GM19035 (cell line): ENCODE results near the gene IFRD2.
"Not testable (repeated sequence)": the region's sequence is repeated elsewhere in the genome, so short reads cannot be mapped to it uniquely, and the experiment has no call there.

Source experiments
- ATAC-seq: cut with Tn5 transposase; IDR thresholded peaks from one replicate; pipeline ENCODE4 v1.9.1; 2021; ENCODE audit not compliant: unreplicated experiment

The IFRD2 gene

GRCh38 chr3:50286322-50287227 lies 5.7 kb downstream of the IFRD2 start:
- no peak for ATAC-seq

GRCh38 chr3:50284121-50284520 lies 8.1 kb downstream of the IFRD2 start:
- ATAC-seq, result not testable (repeated sequence)

GRCh38 chr3:50279255-50280016 lies 12.8 kb downstream of the IFRD2 start:
- ATAC-seq, result no peak

DNA sequence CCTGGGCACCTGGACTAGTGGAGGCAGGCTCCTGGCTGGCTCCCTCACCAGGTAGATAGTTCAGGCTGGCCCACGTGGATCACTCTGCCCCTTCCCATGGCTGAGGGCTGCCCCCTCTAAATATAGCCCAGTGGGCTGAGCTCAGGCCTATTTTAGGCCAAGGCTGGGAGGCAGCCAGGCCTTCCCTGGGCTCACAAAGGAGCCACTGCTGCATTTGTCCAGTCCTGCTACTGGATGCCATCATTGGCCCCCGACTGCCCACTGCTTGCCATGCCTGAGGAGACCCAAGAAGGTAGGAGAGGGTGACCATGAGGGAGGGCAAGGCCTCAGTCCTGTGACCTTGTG lies 13.4 kb downstream of the IFRD2 start, which contains the start of gene LSMEM2:
Gene LSMEM2 (plus strand): TSS at position 208 of the 345 bp plus-strand sequence. CDS start 27 bp downstream, at position 235.
- no peak for ATAC-seq

DNA sequence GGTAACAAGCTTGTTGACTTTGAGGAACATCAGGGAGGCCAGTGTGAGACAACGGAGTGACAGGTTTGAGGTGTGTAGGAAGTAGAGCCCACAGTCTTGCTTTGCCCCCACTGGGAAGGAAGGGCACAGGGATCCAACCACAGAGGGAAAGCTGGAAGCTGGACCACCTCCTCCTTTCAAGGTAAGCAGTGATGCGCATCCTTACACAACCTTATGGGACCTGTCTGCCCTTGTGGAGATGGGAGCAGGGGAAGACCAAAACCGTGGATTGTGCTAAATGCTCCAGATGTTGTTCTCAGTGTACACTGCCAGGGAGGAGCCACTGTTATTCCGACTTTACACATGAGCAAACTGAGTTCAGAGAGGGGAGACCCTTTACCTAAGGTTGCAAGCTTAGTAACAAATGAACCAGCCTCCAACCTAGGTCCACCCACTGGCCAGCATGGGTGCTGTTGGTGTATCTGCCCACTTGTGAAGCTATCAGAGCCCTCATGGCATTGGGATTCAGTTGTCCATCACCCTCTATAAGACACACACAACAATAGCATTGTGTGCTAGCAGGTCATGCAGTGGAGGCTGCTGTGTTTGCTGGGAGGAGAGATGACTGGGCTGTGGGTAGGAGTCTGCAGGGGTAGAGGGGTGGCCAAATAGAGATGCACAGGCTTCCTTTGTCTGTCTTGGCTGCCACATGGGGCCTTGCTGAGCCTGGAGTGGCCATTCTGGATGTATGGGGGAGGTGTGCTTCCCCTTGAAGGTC lies 13.9 kb downstream of the IFRD2 start:
- no peak for ATAC-seq

GRCh38 chr3:50276762-50277101 lies 15.5 kb downstream of the IFRD2 start:
- ATAC-seq, result no peak

DNA sequence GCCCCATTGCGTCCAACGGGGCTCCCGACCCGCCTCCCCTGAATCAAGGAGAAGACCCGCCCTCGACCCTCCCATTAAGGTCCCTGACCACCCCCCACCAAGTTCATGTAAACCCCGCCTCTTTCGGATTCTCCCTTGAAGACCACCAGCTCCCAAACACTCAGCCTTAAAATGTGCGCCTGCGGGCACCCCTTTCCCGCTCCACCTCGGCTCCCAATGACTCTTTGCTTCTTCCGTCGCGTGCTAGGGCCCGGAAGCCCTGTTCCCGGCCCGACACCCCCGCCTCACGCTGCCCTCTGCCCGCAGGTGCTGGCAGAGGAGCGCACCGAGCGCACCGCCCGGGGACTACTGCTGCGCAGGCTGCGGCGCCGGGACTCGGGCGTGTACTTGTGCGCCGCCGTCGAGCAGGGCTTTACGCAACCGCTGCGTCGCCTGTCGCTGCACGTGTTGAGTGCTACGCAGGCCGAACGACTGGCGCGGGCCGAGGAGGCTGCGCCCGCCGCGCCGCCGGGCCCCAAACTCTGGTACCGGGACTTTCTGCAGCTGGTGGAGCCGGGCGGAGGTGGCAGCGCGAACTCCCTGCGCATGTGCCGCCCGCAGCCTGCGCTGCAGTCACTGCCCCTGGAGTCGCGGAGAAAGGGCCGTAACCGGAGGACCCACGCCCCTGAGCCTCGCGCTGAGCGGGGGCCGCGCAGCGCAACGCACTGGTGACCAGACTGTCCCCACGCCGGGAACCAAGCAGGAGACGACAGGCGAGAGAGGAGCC lies 16.1 kb downstream of the IFRD2 start:
- ATAC-seq, result no peak

DNA sequence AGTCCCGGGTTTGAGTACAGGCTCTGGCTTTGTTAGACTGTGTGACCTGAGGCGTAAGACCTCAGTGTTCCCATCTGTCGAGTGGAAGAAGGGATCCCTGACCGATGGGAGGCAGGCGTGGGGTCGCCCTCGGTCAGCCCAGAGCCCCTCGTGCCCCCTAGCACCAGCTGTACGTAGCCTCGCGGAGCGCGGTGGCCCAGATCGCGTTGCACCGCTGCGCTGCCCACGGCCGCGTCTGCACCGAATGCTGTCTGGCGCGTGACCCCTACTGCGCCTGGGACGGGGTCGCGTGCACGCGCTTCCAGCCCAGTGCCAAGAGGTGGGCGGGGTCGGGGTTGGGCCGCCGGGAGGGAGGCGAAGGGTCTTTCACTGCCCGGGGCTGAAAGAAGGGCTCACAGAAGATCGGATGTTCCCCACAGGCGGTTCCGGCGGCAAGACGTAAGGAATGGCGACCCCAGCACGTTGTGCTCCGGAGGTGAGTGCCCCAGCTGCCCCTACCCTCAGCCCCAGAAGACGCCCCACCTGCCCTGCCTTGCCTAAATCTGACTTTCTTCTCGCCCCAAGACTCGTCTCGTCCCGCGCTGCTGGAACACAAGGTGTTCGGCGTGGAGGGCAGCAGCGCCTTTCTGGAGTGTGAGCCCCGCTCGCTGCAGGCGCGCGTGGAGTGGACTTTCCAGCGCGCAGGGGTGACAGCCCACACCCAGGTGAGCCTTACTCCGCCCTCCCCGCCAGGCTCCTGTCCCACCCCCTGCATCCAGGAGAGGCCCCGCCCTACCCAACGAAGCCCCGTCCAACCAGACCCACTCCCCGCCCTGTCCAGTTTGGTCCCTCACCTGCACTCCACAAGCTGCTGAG lies 16.9 kb downstream of the IFRD2 start:
- ATAC-seq, result no peak

- ATAC-seq, result no peak
Observed at GRCh38 chr3:50274371-50275104, 17.7 kb downstream of the IFRD2 start.

- ATAC-seq, result no peak
Observed at GRCh38 chr3:50273689-50274065, 18.6 kb downstream of the IFRD2 start.

DNA sequence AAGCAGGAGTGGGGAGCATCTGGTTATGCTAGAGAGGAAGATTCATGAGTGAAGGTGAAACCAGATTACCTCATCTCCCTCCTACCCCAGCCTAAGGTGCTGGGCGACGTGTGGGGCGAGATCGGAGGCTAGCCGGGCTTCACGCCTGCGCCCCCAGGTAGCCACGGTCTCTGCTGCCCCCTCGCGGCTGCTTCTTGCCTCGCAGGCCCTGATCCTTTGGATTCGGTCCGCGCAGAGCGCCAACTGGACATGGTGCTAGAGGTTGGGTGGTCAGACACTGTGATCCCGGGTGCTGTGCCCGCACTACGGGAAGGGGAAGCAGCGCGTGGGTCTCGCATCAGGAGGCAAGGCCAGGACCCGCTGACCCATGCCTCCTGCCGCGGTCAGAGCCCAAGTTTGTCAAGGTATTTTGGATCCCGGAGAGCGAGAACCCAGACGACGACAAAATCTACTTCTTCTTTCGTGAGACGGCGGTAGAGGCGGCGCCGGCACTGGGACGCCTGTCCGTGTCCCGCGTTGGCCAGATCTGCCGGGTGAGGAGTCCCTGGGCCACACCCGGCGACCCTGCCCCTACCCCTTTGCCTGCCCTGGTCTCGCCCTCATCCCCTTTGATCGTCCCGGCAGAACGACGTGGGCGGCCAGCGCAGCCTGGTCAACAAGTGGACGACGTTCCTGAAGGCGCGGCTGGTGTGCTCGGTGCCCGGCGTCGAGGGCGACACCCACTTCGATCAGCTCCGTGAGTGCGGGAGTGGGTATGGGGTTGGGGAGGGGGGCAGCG lies 19.1 kb downstream of the IFRD2 start:
- ATAC-seq, result peak; percentile 93

- not testable (repeated sequence) for ATAC-seq
Observed at GRCh38 chr3:50272538-50272910, 19.7 kb downstream of the IFRD2 start.

DNA sequence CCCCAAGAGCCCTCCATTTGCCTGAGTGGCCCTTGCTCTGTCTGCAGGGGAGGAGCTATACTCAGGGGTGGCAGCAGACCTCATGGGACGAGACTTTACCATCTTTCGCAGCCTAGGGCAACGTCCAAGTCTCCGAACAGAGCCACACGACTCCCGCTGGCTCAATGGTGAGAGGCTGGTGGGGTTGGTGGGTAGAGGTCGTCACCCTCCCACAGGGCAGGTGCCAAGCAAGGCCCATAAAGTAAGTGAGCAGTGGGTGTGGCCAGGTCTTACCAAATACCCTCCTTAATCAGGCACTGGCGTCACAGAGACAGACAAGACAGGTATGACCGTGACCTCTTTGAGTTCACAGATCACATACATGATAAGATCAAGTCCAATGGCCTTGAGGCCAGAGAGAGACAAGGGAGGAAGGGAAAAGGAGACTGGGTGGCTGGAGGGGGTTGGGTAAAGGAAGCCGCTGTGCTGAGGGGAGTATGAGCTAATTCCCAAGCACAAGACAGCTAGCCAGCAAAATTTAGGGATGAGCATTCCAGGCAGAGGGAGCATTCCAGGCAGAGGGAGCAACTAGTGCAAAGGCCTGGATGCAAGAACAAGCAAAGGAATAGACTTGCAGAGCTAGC lies 20.8 kb downstream of the IFRD2 start:
- no peak for ATAC-seq

GRCh38 chr3:50270422-50271224 lies 21.6 kb downstream of the IFRD2 start:
- no peak for ATAC-seq

DNA sequence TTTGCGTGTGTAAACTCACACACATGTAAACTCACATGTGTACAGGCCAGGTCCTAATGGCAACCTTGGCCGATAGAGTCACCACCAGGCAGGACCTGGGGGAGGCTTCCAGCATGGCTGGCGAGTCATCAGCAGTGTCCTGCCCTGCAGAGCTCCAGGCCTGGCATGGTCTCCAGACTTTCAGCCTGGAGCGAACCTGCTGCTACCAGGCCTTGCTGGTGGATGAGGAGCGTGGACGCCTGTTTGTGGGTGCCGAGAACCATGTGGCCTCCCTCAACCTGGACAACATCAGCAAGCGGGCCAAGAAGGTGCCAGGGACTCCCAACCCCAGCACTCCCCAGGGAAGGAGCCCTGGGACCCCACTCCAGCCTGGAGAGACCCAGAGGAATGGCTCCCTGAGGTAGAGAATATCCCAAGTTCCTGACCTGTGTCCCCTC lies 22.2 kb downstream of the IFRD2 start:
- no peak for ATAC-seq

- ATAC-seq, result no peak
Observed at GRCh38 chr3:50269460-50269859, 22.8 kb downstream of the IFRD2 start.
